PC-3 (cell line): ENCODE results near the gene NINJ2. TPM values are rescaled to one million over a fixed set of nuclear protein-coding genes. Genes with fewer than 3 reads are reported as not detected.

ENCODE experiments used
- ATAC-seq: fragments of 200-7000 bp; cut with Tn5 transposase; 2 replicates; pipeline ENCODE4 v1.9.1; 2020; ENCODE audit warnings: mild to moderate bottlenecking, moderate library complexity
- BruUV-seq: library from RNA; stranded (reverse); fragments of 400-500 nt; replicated peaks from 2 replicates; lab custom pipeline; 2021; lab: Mats Ljungman, UMichigan
- CTCF ChIA-PET: fragments of 300-600 bp; sonication (Branson Sonifier 250); formaldehyde crosslinking; loops from one replicate; lab custom pipeline; 2022; ENCODE audit warnings: antibody characterized with exemption; lab: Charles Lee
- POLR2A ChIA-PET: fragments of 300-600 bp; sonication (Branson Sonifier 250); formaldehyde crosslinking; loops from one replicate; lab custom pipeline; 2022; ENCODE audit warnings: antibody characterized with exemption; ENCODE audit not compliant: unreplicated experiment; lab: Charles Lee
- DNase-seq: peaks from one replicate; pipeline ENCODE4 v3.0.0-alpha.2; 2015
- H2AFZ ChIP-seq: fragments of 300-600 bp; sonication (generic); 2 replicates; pipeline ENCODE4 v1.6.0; 2016; ENCODE audit warnings: antibody characterized with exemption, low read length
- H3F3A ChIP-seq: fragments of 300-600 bp; sonication (generic); one replicate; pipeline ENCODE4 v1.6.0; 2017; ENCODE audit warnings: antibody characterized with exemption, low read length, control low read depth, mild to moderate bottlenecking; ENCODE audit not compliant: unreplicated experiment
- H3K27ac ChIP-seq: fragments of 300-600 bp; sonication (generic); 2 replicates; pipeline ENCODE4 v1.5.1; 2016; ENCODE audit warnings: mild to moderate bottlenecking, low read length
- H3K27me3 ChIP-seq: fragments of 300-600 bp; sonication (generic); 2 replicates; pipeline ENCODE4 v1.6.1; 2016; ENCODE audit warnings: low read length, mixed read lengths
- H3K36me3 ChIP-seq: fragments of 300-600 bp; sonication (generic); 2 replicates; pipeline ENCODE4 v1.6.1; 2016; ENCODE audit warnings: low read depth, mixed run types, low read length, mixed read lengths
- H3K4me1 ChIP-seq: fragments of 300-600 bp; sonication (generic); 2 replicates; pipeline ENCODE4 v1.5.1; 2016; ENCODE audit warnings: low read length; ENCODE audit not compliant: insufficient read depth
- H3K4me2 ChIP-seq: fragments of 300-600 bp; sonication (generic); 2 replicates; pipeline ENCODE4 v1.6.0; 2016; ENCODE audit warnings: low read length
- H3K4me3 ChIP-seq: fragments of 300-600 bp; sonication (generic); 2 replicates; pipeline ENCODE4 v1.5.1; 2016; ENCODE audit warnings: mild to moderate bottlenecking, low read length, mixed read lengths
- H3K79me2 ChIP-seq: fragments of 300-600 bp; sonication (generic); 2 replicates; pipeline ENCODE4 v1.6.1; 2017; ENCODE audit warnings: low read length, mixed read lengths
- H3K9ac ChIP-seq: fragments of 300-600 bp; sonication (generic); 2 replicates; pipeline ENCODE4 v1.6.0; 2016; ENCODE audit warnings: mild to moderate bottlenecking, low read length
- H3K9me2 ChIP-seq: fragments of 300-600 bp; sonication (generic); replicated peaks from 2 replicates; pipeline ENCODE4 v1.6.1; 2016; ENCODE audit warnings: mixed run types, low read length, mixed read lengths
- H3K9me3 ChIP-seq: fragments of 300-600 bp; sonication (generic); 2 replicates; pipeline ENCODE4 v1.6.1; 2016; ENCODE audit warnings: low read length, mixed read lengths
- H4K20me1 ChIP-seq: fragments of 300-600 bp; sonication (generic); 2 replicates; pipeline ENCODE4 v1.6.1; 2016; ENCODE audit warnings: low read length, mixed read lengths
- EZH2 ChIP-seq: fragments of 300-600 bp; sonication (generic); IDR thresholded peaks from one replicate; pipeline ENCODE4 v1.6.1; 2017; ENCODE audit warnings: antibody characterized with exemption, mild to moderate bottlenecking, low read length; ENCODE audit not compliant: unreplicated experiment
- EZH2phosphoT487 ChIP-seq: fragments of 300-600 bp; sonication (generic); IDR thresholded peaks from 2 replicates; pipeline ENCODE4 v1.6.1; 2018; ENCODE audit warnings: mild to moderate bottlenecking, antibody characterized with exemption, low read length, borderline replicate concordance
- intact Hi-C: fragments of 100-400 bp; cut with micrococcal nuclease; formaldehyde crosslinking; loops from 2 replicates; pipeline ENCODE4 v1.9.0; 2023
- total RNA-seq: library from RNA; depleted of rRNA; stranded (reverse); fragments of >200 nt; gene quantifications from 2 replicates; pipeline ENCODE4 v1.2.3, GENCODE V29; 2014
- TF ChIP-seq, protein P1 (sequence below): fragments of 300-600 bp; sonication (generic); conservative IDR thresholded peaks from 2 replicates; pipeline ENCODE4 v1.5.1; 2017; ENCODE audit warnings: antibody characterized with exemption, low read depth, mild to moderate bottlenecking, low read length

NINJ2 gene
- total RNA-seq, 1 experiment from 2014 or later: not detected

DNA sequence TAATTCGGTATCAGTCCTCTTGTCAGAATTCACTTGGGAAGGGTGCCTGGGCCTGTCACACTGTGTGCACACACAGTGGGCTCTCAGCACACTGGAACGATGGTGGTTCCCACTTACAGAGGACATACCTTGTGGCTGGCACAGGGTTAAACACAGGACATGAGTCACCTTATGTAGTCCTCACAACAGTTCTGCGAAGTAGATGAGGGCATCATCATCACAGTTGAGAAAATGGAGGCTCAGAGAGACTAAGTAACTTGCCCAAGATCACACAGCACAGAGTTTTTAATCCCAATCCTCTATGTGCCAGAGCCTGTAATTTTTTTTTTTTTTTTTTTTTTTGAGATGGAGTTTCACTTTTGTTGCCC, 90.7 kb downstream of the NINJ2 start:
- intact Hi-C loops: loop anchor here (10.0 kb wide), 1 partner anchor 1012 kb away; no protein-coding TSS in a partner anchor
- Histone ChIP-seq H3K27me3 (no peaks in the 10 kb centered on the region), H3K36me3 (no peaks in the 10 kb centered on the region), H3K9ac (peak overlapping the region; percentile 26; the same call in 1 of the 2 replicates), H3F3A (peaks cover 4% of the 10 kb centered on the region), H3K4me3 (no peak overlapping the region), H3K4me2 (0 out of 2 replicates have a peak overlapping the region, but pooled peaks have one; percentile 10), H2AFZ (0 out of 2 replicates have a peak overlapping the region, but pooled peaks have one; percentile 2), H4K20me1 (no peaks in the 10 kb centered on the region), H3K9me3 (no peaks in the 10 kb centered on the region), H3K9me2 (no peaks in the 10 kb centered on the region), H3K4me1 (peaks cover 29% of the 10 kb centered on the region), H3K27ac (peak overlapping the region; percentile 90), H3K79me2 (no peaks in the 10 kb centered on the region)
- POLR2A ChIA-PET: no interaction called here
- CTCF ChIA-PET: interaction anchor here (2.3 kb wide), 1 partner anchor 178 kb away, joined by 22 read pairs; no protein-coding TSS in a partner anchor
- no peak for DNase-seq
- no peak for ATAC-seq
- TF ChIP-seq EZH2phosphoT487 (no peak), EZH2 (no peak)
- BruUV-seq: no TSS peak

DNA sequence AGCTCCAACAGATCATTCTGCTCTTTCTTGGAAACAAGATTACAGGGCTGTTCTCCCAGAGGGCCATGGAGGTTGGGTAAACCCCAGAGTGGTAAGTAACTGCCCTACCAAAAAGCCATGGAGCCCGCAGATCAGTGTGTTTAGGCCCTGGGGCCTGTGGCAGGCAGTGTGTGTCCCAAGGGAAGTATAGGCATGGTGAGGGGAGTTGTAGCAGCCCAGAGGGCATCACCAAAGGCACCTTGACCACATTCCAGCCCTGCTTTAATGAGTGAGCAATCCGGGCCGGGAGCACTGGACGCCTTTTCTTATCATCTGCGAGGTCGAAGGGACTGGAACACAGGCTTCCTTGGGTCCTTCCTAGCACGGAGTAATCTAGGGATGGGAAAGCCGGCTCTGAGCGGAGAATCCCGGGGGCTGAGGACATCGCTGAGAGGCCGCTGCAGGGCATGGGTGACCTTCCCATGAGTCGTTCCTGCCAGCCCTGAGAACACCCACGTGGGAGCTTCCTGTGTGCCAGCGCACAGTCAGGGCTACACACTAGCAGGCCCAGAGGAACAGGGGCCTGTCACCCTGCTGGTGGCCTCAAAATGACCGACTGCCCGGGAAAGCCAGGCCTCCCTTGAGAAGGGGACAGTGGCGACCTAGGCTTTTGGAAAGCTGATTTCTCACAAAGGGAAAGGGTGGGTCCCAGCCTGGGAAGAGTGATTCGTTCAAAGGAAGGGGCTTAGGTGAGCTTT, 91.3 kb downstream of the NINJ2 start:
- H3F3A ChIP-seq: peaks cover 4% of the 10 kb centered on the region
- intact Hi-C loops: loop anchor here (1.0 to 10.0 kb wide), 2 partner anchors 179 to 1013 kb away; no protein-coding TSS in a partner anchor
- 0 out of 2 replicates have a peak overlapping the region, but pooled peaks have one; percentile 2 for H2AFZ ChIP-seq
- peak overlapping the region; percentile 26 for H3K9ac ChIP-seq
- H3K27ac ChIP-seq: peak overlapping the region; percentile 90
- no TSS peak for BruUV-seq
- no peaks in the 10 kb centered on the region for H3K79me2 ChIP-seq
- ChIA-PET POLR2A (no interaction called here), CTCF (interaction anchor here (2.3 kb wide), 1 partner anchor 179 kb away, joined by 22 read pairs; no protein-coding TSS in a partner anchor)
- H3K36me3 ChIP-seq: no peaks in the 10 kb centered on the region
- H3K27me3 ChIP-seq: no peaks in the 10 kb centered on the region
- ATAC-seq (no peak), DNase-seq (peak; percentile 32)
- no peaks in the 10 kb centered on the region for H3K9me2 ChIP-seq
- peak overlapping the region; percentile 95 for H3K4me2 ChIP-seq
- H3K4me1 ChIP-seq: peaks cover 29% of the 10 kb centered on the region
- no peaks in the 10 kb centered on the region for H3K9me3 ChIP-seq
- no peaks in the 10 kb centered on the region for H4K20me1 ChIP-seq
- H3K4me3 ChIP-seq: no peak overlapping the region
- TF ChIP-seq EZH2phosphoT487 (no peak), EZH2 (no peak)
- TF ChIP-seq, protein P1, sequence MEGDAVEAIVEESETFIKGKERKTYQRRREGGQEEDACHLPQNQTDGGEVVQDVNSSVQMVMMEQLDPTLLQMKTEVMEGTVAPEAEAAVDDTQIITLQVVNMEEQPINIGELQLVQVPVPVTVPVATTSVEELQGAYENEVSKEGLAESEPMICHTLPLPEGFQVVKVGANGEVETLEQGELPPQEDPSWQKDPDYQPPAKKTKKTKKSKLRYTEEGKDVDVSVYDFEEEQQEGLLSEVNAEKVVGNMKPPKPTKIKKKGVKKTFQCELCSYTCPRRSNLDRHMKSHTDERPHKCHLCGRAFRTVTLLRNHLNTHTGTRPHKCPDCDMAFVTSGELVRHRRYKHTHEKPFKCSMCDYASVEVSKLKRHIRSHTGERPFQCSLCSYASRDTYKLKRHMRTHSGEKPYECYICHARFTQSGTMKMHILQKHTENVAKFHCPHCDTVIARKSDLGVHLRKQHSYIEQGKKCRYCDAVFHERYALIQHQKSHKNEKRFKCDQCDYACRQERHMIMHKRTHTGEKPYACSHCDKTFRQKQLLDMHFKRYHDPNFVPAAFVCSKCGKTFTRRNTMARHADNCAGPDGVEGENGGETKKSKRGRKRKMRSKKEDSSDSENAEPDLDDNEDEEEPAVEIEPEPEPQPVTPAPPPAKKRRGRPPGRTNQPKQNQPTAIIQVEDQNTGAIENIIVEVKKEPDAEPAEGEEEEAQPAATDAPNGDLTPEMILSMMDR: no peak

DNA sequence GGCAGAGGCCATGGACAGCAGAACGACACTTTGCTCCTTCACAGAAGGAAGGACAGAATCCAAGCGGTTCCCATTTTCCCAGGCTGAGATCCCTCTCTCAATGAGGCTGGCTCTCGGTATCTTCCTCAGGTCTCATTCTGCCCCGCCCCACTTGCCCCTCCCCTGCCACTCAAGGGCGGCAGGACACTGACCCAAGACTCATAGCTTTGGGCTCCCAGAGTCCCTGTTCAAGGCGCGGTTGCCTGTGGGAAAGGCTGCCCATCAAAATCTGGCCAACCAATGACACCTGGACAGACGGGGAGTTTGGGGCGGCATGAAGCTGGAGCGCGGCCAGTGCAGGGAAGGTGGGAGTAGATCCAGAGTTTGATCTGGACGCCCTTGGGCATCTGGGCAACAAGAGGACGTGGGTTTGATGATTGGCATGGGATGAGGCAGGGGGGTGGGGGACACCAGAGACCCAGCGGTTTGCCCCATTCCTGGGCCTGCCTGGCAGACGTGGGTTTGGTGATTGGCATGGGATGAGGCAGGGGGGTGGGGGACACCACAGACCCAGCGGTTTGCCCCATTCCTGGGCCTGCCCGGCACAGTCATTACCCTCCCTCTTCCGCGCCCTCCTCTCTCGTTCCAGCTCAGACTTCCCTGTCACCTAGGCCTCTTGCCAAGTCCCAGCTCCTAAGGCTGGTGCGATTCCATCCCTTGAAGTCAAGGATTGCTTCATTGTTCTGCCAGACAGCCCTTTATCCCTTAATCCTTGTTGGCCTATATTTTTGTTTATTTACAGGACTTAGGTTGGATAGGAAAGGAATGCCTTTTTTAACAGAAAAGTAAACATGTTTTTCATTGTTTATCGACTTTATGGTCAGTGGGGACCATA, 92.1 kb downstream of the NINJ2 start:
- H3K4me1 ChIP-seq: peaks cover 24% of the 10 kb centered on the region
- H2AFZ ChIP-seq: peak overlapping the region; percentile 98
- TF ChIP-seq EZH2: no peak
- TF ChIP-seq EZH2phosphoT487: no peak
- TF ChIP-seq, protein P1: no peak
- peak; percentile 60 for ATAC-seq
- peaks cover 4% of the 10 kb centered on the region for H3F3A ChIP-seq
- DNase-seq: peak; percentile 85
- peak overlapping the region; percentile 83 for H3K9ac ChIP-seq
- intact Hi-C loops: loop anchor here (1.0 to 10.0 kb wide), 3 partner anchors 180 to 1014 kb away; partner anchors contain the start of gene RAD52
- no peaks in the 10 kb centered on the region for H3K9me3 ChIP-seq
- H3K79me2 ChIP-seq: no peaks in the 10 kb centered on the region
- H3K4me2 ChIP-seq: peak overlapping the region; percentile 95
- H3K4me3 ChIP-seq: peak overlapping the region; percentile 87
- H3K27ac ChIP-seq: peak overlapping the region; percentile 90
- ChIA-PET CTCF (interaction anchor here (2.3 kb wide), 1 partner anchor 180 kb away, joined by 22 read pairs; no protein-coding TSS in a partner anchor), POLR2A (no interaction called here)
- no peaks in the 10 kb centered on the region for H3K36me3 ChIP-seq
- no peaks in the 10 kb centered on the region for H4K20me1 ChIP-seq
- BruUV-seq: TSS peak; percentile 83
- H3K27me3 ChIP-seq: no peaks in the 10 kb centered on the region
- H3K9me2 ChIP-seq: no peaks in the 10 kb centered on the region
